Fibroblast of lung (primary cell): ENCODE measurements around the gene BCAS3.

ENCODE experiments used
- CTCF ChIP-seq, 2 donors: IDR thresholded peaks in 1 of 2; conservative IDR thresholded peaks in 1 of 2; 1 replicate in 1 of 2; 2 replicates in 1 of 2; pipeline ENCODE4 v1.5.1; 2011 to 2012; ENCODE audit warnings: low read length in 2 of 2, control low read depth in 1 of 2, inconsistent platforms in 1 of 2, low read depth in 1 of 2, mild to moderate bottlenecking in 1 of 2
- EZH2 ChIP-seq: IDR thresholded peaks from 2 replicates; pipeline ENCODE4 v1.5.1; 2012; ENCODE audit warnings: low read length, control low read depth, mild to moderate bottlenecking; ENCODE audit errors: missing control alignments

- TF ChIP-seq CTCF (conservative IDR thresholded peaks at IDR 0.05 in 1 of 2, IDR thresholded peaks at IDR 0.05 in 1 of 2; ENCODE audit: low read depth in 1 of 2, low read length in 2 of 2) (no peak), EZH2 (no peak)
These were observed 764.6 kb downstream of the BCAS3 start for GRCh38 chr17:61442136-61442775.
